ENCODE data around the gene GID4. TPM values are rescaled to one million over a fixed set of nuclear protein-coding genes. Genes with fewer than 3 reads are reported as not detected.

Gene GID4
- total and polyA plus RNA-seq, 8 donors: 2.7 to 9.6 (median 5.6) TPM

DNA sequence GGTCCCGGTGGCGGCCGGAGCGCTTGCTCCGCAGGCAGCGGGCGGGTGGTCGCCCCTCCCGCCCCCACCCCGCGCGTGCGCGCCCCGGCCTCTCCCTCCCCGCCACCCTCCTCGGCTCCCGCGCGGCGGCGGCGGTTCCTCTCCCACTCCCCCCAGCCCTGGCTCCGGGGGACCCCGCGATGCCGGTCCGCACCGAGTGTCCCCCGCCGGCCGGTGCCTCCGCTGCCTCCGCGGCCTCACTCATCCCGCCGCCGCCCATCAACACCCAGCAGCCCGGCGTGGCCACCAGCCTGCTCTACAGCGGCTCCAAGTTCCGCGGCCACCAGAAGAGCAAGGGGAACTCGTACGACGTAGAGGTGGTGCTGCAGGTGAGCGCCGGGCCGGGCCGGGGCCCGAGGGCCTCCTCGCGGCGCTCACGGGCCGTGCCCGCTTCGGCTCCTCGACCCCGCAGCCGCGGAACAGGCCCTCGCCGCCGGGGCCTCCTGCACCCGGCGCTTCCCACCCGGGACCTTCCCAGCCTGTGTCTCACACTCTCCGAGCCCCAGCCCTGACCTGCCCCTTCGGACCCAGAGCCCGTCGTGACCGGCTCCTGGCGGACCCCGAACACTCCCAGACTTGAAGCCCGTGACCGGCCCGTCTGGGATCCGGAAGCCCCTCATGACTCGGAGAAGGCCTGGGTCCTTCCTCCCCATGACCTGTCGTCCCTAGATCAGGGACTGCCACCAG lies 490 bp downstream of the GID4 start:
- ATAC-seq (peak; percentile 33 to 46 (median 44)), DNase-seq (peak in 5 of 6 donors; percentile 31 to 85 (median 53)), FAIRE-seq (no peak)
- Histone ChIP-seq H3K4me3 (peak overlapping the region; percentile 69 to 97 (median 90)), H3K36me3 (no peaks in the 10 kb centered on the region), H3K27ac (peak overlapping the region; percentile 29 to 76 (median 62)), H3K4me1 (peaks cover 0 to 45% (median 11%) of the 10 kb centered on the region in 3 donors), H3K9me3 (no peaks in the 10 kb centered on the region), H3K27me3 (no peaks in the 10 kb centered on the region)
- intact Hi-C loops (cut with DNase I): loop anchor here in 2 of 3 donors (10.0 kb wide), 3 partner anchors 145 to 365 kb away; partner anchors contain the start of gene RAI1 (in 1 of the 2)
- WGBS, 2 donors: 0 to 1% methylated on average over 50 to 79 of the region's 81 CpGs
- TF ChIP-seq, protein P1, sequence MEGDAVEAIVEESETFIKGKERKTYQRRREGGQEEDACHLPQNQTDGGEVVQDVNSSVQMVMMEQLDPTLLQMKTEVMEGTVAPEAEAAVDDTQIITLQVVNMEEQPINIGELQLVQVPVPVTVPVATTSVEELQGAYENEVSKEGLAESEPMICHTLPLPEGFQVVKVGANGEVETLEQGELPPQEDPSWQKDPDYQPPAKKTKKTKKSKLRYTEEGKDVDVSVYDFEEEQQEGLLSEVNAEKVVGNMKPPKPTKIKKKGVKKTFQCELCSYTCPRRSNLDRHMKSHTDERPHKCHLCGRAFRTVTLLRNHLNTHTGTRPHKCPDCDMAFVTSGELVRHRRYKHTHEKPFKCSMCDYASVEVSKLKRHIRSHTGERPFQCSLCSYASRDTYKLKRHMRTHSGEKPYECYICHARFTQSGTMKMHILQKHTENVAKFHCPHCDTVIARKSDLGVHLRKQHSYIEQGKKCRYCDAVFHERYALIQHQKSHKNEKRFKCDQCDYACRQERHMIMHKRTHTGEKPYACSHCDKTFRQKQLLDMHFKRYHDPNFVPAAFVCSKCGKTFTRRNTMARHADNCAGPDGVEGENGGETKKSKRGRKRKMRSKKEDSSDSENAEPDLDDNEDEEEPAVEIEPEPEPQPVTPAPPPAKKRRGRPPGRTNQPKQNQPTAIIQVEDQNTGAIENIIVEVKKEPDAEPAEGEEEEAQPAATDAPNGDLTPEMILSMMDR (IDR thresholded peaks at IDR 0.05): no peak

GRCh38 chr17:18040261-18040858 lies 1.2 kb downstream of the GID4 start:
- intact Hi-C loops (cut with DNase I): loop anchor here in 1 of 3 donors (10.0 kb wide), 1 partner anchor 356 kb away; the partner anchor contains the start of gene RAI1
- peak overlapping the region; percentile 69 to 97 (median 90) for H3K4me3 ChIP-seq
- DNase-seq (peak in 2 of 6 donors; percentile 29 to 38), FAIRE-seq (no peak), ATAC-seq (no peak)
- WGBS, 2 donors: 13 to 18% methylated on average over 6 of the region's 6 CpGs
- no peaks in the 10 kb centered on the region for H3K27me3 ChIP-seq
- H3K9me3 ChIP-seq: no peaks in the 10 kb centered on the region
- TF ChIP-seq, protein P1 (IDR thresholded peaks at IDR 0.05): no peak
- H3K4me1 ChIP-seq: peaks cover 0 to 45% (median 11%) of the 10 kb centered on the region in 3 donors
- H3K27ac ChIP-seq: no peak overlapping the region
- H3K36me3 ChIP-seq: no peaks in the 10 kb centered on the region

DNA sequence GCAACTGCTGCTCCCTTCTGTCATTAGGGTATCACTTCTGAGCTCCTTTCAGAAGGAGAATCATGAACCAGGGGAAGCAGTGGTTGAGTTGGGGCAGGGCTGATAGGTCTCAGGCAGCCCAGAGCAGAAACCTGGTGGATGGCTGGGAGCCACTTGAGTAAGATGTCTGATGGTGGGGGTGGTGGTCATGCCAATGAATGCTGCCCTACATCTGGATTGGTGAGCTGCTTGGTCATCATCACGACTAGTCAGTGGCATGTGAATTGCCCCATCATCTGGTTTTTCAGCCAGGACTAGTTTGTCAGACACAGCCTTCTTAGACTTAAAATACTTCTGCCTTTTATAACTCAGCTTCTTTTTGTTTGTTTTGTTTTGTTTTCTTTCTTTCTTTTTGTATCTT lies 2.6 kb downstream of the GID4 start:
- Histone ChIP-seq H3K36me3 (no peaks in the 10 kb centered on the region), H3K4me1 (peaks cover 0 to 45% (median 11%) of the 10 kb centered on the region in 3 donors), H3K27me3 (no peaks in the 10 kb centered on the region), H3K4me3 (no peak overlapping the region), H3K9me3 (no peaks in the 10 kb centered on the region), H3K27ac (no peak overlapping the region)
- 36 to 44% methylated on average over 1 of the region's 1 CpG for WGBS, 2 donors
- FAIRE-seq (no peak), DNase-seq (no peak), ATAC-seq (no peak)
- TF ChIP-seq, protein P1 (IDR thresholded peaks at IDR 0.05): no peak
- intact Hi-C loops (cut with DNase I): loop anchor here in 1 of 3 donors (10.0 kb wide), 1 partner anchor 357 kb away; the partner anchor contains the start of gene RAI1

DNA sequence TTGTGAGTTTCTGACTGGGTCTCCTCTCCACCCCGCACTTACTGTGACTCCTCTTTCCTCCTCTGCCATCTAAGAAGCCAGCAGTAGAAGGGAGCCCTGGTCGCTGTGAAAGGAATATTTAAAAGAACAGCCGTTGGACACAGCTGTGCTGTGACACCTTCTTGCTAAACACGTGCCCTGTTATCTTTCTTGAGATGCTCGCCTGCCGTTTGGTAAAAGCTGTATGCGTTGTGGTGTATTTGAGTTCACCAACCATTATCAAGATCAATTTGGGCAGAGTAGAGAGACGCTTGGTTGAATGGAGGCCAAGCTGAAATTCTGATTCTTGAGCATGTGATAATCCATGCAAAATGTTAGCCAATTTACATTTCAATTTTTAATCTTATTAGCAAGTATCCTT lies 3.8 kb downstream of the GID4 start:
- no peaks in the 10 kb centered on the region for H3K9me3 ChIP-seq
- H3K4me3 ChIP-seq: no peak overlapping the region
- intact Hi-C loops (cut with DNase I): loop anchor here in 1 of 3 donors (10.0 kb wide), 1 partner anchor 358 kb away; the partner anchor contains the start of gene RAI1
- H3K27me3 ChIP-seq: no peaks in the 10 kb centered on the region
- TF ChIP-seq, protein P1 (IDR thresholded peaks at IDR 0.05): no peak
- DNase-seq: no peak
- WGBS, 2 donors: 50% methylated on average over 8 of the region's 8 CpGs
- peaks cover 0 to 35% (median 11%) of the 10 kb centered on the region in 3 donors for H3K4me1 ChIP-seq
- FAIRE-seq: no peak
- H3K36me3 ChIP-seq: peaks cover 0 to 4% (median 0%) of the 10 kb centered on the region in 3 donors
- H3K27ac ChIP-seq: no peak overlapping the region
- no peak for ATAC-seq
